AG08396 (cell line): Measurements from ENCODE around the gene CALHM1.

ENCODE experiments used
- DNase-seq: peaks from one replicate; pipeline ENCODE4 v3.0.0; 2012; ENCODE audit warnings: low spot score, mixed read lengths

The CALHM1 gene

DNA sequence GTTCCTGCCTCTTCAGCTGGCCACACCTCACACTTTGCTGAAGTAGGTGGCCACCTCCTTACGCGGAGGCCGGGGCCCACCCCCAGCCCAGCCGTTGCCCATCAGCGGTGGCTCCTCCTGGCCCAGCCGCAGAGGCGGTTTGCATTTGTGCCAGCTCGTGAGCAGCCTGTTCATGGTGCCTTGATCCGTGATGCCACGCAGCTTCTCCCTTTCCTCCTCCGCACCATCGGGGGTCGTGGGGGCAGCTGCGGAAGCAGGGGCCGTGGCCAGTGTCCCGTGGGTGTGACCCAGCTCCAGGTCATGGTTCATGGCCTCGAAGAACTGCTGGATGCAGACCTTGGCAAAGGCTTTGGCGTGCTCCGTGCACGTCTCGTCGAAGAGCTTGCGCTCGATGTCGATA is 3.5 kb downstream of the CALHM1 start:
- no peak for DNase-seq

DNA sequence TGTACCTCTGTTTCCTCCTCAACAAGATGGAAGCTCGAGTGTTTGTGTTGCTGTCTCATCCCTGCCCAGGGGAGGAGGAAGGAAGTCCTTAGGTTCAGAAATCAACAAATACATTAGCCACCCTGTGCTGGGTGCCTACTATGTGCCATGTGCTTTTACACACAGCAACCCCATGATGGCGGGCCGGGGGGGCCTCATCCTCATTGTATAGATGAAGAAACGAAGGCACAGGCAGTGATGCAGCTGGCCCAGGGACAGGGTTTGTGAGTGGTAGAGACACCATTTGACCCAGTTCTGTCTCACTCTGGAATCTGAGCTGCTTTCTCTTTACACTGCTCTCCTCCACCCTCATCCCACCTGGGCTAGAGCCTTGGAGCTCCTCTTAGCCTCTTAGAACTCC is 4.7 kb downstream of the CALHM1 start:
- DNase-seq = no peak

DNA sequence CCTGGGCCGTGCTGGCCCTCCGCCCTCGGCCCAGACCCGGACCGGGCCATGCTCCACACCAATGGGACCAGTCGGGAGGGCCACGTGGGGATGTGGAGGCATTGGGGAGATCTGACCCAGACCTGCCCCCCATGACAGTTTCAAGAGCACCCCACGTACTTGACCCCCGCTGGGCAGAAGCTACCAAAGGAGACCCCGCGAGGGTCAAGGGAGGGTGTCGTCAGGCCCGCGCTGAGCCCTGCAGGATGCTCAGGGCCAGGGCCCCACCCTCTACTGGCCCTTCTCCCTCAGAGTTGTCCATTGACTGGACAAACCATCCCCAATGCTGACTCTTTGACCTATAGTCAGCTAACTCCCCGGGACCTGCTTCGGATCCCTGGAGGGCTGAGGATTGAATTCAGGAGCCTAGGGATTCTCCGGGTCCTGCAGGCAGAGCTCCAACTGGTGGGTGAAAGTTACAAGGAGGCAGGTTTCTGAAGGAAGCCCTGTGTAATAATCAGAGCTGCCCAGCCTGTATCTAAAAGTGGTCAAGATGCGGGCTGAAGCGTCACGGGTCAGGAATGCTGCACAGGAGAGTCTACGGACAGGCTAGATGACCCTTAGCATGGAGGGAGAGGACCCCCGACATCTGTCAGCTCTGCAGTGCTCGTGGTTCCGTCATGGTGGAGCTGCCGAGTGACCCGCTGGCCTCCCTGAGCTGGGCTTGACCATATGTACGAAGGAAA is 6.0 kb downstream of the CALHM1 start:
- DNase-seq = peak; percentile 62

DNA sequence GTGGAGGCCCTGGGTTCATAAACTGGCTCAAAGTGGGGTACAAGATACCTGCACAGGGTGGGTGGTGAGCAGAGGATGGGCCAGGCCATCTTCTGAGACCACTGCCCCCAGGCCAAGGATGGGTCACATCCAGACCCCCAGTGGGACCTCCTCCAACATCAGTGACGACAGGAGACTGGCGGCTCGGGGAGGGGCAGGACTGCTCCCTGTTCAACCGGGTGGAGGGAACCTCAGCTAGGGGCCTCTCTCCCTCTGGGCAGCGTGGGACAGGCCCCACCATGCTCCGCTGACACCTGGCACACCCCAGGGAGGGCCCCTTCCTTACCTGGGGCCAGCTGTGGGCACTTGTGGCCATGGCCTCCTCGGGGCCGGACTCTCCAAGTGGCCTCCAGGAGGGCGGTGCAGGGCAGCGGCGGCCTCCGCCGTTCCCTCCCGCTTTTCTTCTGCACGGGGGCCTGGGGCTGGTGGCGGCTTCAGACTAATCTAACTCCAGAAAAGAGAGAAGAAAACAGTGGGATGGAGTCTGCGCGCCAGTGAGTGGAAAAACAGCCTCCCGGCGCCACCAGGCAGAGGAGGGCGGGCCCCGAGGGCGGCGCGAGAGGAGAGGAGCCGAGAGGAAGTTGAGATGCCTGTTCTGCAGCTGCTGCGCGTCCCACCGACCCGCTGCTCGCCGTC is 6.7 kb downstream of the CALHM1 start, which contains the start of gene CALHM2:
CALHM2 (minus strand) TSS at position 540 of the 675 bp plus-strand sequence. CDS start 2,429 bp downstream, outside the sequence.
- peak; percentile 90 for DNase-seq

DNA sequence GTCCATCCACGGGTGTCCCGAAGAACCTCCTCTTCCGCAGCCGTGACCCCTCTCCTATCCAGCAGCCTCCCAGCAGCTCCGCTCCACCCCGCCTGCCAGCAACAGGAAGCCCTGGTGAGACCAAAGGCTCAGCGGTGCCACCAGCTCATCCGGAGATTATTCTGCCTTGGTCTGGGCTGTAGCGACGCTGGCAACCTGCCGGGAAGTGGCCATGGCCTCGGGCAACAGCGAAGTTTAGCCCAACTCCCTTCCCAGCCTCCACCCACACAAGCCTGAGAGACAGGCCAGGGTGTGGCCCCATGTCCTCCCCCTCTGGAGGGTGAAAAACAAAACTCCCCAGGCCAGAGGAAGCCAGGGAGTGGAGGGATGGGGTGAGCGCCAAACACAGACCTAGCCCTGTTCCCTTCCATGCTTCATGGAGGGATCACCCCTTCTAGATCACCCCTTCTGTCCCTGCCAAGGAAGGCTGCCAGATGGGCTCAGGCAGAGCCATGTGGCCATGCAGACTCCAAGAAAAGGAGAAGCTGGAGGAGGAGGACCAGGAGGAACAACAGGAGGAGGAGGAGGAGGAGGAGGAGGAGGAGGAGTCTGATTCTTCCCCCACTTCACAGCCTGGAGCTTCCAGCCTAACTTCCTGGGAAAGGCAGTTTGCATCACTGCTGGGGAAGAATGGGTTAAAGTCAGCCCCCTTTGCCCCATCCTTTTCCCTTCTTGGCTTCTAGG is 7.4 kb downstream of the CALHM1 start:
- peak; percentile 84 for DNase-seq

DNA sequence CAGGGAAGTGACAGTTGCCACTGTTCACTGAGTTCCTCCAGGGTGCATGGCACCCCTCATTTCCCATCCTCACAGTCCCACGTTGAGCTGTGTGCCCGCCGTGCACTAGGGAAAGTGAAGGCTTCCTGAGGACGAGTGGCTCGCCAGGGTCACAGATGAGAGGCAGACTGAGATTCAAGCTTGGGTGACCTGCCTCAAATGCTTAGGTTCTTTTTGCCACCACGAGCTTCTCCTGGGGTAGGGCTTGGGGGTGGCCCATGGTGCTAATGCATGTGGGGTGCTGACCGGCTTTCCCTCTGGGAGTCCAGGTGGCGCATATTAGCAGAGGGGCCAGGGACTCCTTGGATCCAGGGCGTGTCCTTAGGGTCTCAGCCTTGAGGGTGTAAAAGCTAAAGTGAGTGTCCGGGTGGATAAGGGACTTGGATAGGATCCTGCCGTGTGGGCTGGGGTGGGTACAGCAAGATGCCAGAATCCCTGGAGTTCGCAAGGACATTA is 8.5 kb downstream of the CALHM1 start:
- DNase-seq = no peak

DNA sequence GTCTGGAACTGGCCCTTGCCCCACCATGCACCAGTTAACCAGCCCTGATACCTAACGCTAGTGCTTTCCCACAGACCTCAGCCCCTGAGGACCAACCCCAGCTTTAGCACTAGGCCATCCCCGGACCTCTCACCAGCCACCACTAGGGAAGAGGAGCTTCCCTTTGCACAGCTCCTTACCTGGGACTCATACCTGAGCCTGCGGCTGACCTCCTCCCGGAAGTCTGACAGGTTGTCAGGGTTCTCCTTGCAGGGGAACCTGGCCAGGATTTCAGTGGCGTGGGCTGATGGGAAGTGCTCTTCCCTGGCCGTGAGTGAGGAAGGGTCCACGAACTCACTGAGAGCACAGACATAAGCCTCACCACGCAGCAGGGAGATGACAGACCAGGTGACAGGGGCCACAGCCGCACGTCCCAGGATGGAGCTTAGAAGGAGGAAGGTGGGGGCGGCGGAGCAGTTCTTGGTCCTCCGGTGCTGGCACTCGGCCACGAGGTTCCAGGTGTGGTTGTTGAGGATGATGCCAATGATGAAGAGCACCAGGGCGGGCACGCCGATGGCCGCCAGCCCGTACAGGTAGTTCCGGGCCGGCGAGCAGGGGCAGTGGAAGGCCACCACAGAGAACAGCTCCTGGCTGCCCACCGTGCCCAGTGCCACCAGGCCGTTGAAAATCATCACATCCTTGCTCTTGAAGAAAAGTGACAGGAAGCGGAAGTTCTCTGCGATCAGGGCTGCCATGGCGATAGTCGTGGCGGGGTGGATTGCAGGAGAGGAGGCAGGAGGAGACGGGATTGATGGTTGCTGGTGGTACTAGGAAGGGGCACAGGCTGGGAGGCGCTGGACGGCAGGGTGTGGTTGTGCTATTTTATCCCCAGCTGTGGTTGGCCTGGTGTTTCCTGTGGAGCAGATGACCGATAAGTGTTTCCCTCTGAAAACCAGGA is 9.2 kb downstream of the CALHM1 start:
- no peak for DNase-seq

DNA sequence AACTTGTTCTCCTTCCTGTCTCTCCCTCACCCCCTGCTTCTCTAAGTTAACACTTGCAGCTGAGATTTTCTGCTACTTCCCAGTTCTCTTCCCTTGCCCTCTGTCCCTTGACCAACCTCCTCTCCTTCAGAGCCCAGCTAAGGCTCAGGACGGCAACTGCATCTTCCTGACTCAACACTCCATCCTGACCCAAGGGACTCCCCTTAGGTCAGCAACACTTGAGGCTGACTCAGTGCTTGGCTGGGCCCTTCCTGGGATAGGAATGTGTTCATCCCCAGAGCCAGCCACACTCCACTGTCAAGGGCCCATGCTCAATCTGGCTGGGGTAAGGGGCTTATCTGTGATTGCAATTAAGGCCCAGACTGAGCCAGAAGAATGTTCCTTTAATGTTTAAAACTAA is 10.0 kb downstream of the CALHM1 start:
- DNase-seq = peak; percentile 89

DNA sequence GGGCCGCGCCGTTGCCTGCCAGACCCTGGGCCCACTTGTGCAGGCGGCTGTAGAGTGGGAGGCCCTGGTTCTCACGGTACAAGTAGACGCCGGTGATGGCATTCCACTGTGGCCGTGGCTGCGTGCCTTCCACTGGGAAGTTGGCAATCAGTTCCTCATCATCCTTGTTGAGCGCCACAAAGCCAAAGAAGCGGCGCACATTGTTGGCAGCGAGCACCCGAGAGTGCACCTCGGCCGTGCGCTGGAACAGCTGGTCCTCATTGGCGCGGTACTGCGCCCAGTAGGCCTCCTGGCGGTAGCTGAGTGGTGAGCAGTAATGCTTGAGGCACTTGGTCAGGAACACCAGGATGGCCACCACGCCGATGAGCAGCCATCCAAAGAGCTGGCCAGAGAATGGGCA is 11.5 kb downstream of the CALHM1 start:
- DNase-seq = no peak

DNA sequence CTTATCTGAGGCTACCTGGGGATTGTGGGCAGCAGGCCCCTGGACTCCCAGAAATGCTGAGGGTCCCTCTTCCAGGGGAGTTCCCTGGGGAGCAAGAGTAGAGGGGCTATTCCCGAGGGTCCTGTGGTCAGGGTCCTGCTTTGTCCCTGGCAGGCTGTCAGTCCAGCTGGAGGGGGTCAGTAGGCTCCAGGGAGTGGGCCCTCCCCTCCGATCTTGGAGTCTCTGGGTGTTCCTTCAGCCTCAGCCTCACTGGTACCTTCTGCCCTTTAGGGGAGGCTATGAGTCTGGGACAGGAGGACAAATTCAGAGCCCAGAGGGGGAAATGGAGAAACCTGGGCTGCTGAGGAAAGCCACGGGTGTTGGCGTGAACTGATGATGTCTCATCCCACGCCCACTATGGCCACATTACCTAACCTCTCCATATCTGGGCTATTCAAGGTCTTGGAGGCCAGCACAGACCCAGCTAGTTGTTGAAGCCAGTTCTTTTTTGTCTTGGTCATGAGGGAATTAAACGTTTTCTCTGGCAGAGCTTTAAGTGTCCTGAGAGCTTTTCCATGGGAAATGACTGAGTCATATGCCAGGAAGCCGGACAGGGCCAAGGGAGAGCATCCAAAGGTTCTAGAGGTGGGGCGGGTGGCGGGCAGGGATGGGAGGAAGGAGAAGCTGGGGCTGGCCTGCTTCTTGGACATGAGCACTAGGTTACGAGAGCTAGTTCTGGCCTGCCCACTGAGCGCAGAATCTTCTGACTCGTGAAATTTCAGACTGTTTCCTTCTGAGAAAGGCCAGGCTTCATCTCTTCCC is 12.7 kb downstream of the CALHM1 start:
- peak; percentile 57 for DNase-seq

DNA sequence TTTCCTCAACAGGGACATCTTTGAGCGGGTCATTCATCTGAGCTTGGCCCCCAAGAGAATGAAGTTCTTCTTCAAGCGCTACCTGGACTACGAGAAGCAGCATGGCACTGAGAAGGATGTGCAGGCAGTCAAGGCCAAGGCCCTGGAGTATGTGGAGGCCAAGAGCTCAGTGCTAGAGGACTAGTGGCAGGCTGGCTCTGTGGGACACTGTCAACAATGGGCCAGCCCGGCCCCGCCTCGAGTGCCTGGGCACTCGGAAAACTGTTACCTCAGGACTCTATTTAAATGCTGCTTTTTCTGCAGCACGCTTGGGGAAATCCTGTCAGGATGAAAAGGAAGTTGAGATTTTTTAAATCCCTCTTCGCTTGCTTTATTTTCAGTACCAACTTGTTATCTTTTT is 13.3 kb downstream of the CALHM1 start:
- no peak for DNase-seq

DNA sequence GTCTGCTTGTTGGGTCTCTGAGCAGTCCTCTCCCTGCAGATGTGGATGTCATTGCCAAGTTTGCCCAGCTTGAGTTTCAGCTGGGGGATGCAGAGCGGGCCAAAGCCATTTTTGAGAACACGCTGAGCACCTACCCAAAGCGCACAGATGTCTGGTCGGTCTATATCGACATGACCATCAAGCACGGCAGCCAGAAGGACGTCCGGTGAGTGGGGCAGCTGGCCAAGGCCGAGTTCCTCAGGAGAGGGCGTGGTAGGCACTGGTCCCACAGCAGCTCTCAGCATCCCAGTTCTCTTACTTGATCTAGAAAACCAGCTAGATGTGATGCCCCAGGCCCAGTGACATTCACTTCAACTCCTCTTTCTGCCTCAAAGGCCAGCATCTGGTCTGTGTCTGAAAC is 14.2 kb downstream of the CALHM1 start:
- no peak for DNase-seq

DNA sequence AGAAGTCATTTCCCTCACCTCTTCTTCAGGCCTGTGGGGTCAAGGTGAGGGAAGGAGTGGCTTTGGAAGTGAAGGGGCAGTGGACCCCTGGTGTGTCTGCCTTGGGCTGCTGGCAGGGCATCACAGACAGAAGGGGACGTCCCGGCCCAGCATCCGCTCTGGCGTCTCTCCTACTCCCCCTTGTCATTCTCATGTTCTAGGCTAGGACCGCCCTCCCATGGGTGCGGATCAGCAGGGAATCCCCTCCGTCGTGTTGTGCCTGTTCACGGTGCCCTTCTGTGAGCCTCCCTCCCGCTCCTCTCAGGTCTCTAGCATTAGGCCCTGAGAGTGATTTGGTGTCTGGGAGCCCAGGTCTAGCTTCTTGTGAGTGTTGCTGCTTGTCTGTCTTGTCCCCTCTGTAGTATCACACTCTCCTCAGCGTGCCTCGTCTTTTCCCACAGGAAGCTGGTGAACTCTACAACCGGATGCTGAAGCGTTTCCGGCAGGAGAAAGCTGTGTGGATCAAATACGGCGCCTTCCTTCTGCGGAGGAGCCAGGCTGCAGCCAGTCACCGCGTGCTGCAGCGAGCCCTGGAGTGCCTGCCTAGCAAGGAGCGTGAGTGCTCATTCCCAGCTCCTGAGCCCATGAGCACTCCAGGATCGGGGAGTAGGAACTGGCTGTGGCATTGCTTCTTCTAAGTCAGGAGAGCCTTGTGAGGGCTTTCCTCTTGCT is 15.1 kb downstream of the CALHM1 start:
- no peak for DNase-seq

DNA sequence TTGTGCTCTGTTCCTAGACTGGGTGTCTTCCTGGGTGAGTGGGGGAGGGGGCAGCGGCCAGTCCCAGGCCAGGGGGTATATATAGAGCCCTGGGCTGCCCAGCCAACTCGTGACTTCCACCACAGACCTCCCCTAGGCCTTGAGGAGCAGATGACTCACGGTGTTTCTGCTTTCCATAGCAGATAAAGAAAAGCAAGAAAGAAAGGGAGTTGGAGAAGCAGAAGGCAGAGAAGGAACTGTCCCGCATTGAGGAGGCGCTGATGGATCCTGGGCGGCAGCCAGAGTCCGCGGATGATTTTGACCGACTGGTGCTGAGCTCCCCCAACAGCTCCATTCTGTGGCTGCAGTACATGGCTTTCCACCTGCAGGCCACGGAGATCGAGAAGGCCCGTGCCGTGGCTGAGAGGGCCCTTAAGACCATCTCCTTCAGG is 16.7 kb downstream of the CALHM1 start:
- no peak for DNase-seq

DNA sequence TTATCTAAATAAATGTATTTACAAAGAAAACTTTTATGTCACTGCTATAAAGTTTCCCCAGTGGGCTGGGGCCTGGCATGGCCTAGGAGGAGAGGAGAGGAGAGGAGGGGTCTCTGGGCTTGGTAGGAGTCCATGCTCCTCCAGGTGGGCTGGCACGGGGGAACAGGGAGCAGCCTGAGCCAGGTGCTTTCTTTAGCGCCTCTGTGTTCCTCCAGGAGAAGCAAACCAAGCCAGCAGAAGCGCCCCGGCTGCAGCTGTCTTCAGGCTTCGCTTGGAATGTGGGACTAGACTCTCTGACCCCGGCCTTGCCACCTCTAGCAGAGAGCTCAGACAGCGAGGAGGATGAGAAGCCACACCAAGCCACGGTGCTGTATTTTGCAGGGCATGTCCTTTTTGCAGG is 17.1 kb downstream of the CALHM1 start:
- no peak for DNase-seq

DNA sequence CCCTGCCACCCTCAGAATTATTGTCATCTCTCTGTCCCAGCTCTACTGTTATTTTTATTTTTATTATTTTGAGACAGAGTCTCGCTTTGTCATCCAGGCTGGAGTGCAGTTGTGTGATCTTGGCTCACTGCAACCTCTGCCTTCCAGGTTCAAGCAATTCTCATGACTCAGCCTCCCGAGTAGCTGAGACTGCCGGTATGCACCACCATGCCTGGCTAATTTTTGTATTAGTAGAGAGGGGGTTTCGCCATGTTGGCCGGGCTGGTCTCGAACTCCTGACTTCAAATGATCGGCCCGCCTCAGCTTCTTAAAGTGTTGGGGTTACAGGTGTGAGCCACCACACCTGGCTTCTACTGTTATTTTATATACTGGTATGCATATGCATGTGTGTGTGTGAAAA is 17.5 kb downstream of the CALHM1 start:
- no peak for DNase-seq

DNA sequence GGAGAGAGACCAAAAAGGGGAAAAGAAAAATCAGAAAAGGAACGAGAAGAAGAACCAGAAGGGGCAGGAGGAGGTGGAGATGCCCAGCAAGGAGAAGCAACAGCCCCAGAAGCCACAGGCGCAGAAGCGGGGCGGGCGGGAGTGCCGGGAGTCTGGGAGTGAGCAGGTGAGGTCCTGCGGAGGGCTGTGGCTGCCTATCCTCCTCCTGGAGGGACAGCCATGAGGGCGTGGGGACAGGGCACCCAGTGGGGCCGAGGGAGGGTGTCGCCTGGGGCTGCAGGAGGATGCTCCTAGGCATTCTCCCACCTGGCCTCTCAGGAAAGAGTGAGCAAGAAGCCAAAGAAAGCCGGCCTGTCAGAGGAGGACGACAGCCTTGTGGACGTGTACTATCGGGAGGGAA is 18.3 kb downstream of the CALHM1 start:
- no peak for DNase-seq

DNA sequence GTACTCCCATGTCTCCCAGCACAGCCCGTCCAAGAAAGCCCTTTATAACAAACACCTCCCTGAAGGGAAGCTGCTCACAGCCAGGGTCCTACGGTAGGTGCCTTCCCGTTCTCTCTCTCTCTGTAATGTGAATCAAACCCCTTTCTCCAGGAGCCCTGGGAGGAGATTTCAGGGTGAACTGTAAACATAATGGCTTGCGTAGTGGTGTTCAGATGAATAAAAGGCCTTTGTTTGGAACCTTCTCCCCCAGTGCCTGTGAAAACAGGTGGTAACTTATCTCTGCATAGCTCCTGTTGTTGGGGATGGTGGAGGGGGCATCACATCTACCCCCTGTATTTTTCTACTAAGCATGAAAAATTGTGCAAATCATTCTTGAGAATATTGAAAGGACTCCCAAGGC is 18.9 kb downstream of the CALHM1 start:
- DNase-seq = no peak

DNA sequence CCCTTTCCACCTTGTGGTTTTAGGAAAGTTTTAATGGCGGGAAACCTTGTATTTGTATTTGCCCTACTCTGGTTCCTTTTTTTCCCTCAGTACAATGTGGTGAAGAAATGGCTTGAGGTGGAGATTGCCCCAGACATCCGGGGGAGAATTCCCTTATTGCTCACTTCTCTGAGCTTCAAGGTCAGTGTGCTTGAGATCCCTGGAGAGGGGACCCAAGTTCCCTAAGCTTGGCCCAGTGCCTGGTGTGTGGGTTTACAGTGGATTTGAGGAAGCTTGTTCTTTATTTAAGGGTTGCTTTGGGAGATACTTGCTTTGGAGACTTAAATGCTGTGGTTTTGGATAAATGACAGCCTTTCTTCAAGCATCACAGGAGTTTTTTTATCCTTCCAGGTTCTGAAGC is 24.8 kb downstream of the CALHM1 start:
- DNase-seq = no peak

DNA sequence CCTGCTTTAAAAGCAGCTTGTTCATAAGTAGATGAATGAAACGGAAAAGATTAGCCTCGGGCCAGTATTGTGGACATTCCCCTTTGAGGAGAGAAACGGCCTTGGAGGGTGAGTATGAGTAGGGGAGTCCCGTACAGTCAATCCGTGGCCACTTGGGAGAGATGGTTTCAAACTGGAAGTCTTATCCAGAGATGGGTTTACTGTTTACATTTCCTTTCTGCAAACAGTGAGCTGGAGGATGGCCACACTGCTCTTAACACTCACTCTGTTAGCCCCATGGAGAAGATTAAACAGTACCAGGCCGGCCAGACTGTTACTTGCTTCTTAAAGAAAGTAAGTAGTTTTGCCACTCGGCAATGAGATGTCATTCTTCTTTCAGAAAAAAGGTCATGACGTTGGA is 26.8 kb downstream of the CALHM1 start:
- no peak for DNase-seq
